ENCODE measurements around the gene DIS3L2. TPM values are rescaled to one million over a fixed set of nuclear protein-coding genes. Genes with fewer than 3 reads are reported as not detected.

Gene DIS3L2
- total and polyA plus RNA-seq, 2 of the 8 experiments (the other 6 are each of a cell fraction or from before 2014, with no cell fraction given): 11.5 to 21.6 TPM

GRCh38 chr2:232190796-232191195, 229.3 kb downstream of the DIS3L2 start (continued):
- no peak for TF ChIP-seq CBX5 (IDR thresholded peaks at IDR 0.05; ENCODE audit: low read depth, low read length)

Measured in H1 (cell line).